GM19463 (cell line): ENCODE data around the gene ECI2.

ENCODE experiments used
- ATAC-seq: cut with Tn5 transposase; IDR thresholded peaks from one replicate; pipeline ENCODE4 v1.9.1; 2021; ENCODE audit warnings: mild to moderate bottlenecking, moderate library complexity; ENCODE audit not compliant: unreplicated experiment

ECI2 gene, protein sequence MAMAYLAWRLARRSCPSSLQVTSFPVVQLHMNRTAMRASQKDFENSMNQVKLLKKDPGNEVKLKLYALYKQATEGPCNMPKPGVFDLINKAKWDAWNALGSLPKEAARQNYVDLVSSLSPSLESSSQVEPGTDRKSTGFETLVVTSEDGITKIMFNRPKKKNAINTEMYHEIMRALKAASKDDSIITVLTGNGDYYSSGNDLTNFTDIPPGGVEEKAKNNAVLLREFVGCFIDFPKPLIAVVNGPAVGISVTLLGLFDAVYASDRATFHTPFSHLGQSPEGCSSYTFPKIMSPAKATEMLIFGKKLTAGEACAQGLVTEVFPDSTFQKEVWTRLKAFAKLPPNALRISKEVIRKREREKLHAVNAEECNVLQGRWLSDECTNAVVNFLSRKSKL

DNA sequence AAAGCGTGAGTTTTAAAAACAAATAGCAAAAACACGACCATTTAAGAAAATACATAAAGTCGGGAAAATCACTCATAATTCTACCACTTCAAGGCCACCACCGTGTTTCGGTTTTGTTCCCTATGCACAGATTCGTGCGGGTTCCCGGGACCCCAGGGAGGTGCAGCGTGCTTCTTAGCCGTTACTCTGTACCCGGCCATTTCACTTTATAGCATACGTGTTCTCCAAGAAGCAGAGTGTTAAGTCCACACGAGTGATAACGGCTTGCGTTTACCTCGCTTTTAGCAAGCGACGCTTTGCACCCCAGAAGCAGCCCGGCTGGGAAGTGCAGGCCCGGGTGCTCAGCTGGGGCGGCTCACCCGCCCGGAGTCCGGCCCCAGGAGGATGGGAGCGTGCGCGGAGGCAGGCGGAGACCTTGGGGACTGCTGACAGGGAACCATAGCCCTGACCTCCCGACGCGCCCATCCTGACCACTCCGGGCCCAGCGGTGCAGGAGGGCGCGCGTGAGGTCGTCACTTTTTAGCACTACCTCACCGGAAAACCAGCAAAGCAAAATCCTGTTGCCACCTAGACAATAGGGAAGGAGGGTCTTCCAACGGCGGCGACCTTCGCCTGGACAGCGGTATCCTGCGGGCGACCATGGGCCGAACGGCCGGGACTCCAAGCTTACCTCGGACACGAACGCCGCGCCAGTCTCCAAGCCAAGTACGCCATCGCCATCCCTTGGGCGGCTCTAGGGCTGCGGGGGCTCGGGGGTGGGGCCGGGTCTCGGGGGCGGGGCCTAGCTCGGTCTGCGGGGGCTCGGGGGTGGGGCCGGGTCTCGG is at the start of gene ECI2:
ECI2 (minus strand) TSS at position 735 of the 824 bp plus-strand sequence; CDS start at position 720, 15 bp downstream.
- peak; percentile 41 for ATAC-seq

DNA sequence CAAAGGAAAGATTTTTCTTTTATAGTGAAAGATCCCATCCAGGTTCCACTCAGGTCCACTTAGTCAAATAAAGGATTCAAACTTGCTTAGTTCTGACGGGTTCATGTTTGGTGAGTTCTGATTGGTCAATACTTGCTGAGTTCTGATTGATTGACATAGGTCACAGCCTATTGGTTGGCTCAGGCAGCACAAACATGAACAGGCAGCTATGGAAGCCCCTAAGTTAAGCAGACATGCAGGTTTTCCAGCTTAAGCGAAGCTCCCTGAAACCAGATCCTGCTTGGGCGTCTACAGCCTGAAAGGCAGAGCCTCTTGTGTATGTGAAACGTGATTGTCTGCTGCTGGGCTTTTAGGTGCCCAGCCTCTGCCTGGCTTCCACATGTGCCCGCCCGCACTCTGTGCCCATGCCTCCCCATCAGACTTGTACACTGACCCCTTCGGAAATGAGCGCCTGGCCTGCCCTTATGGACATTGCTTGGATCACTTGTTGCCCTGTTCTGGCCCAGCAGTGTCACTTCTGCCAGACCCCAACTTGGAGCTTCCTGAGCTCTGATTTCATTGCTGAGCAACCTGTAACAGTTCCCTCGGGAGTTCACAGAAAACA is 45.4 kb upstream of the ECI2 start:
- no peak for ATAC-seq

DNA sequence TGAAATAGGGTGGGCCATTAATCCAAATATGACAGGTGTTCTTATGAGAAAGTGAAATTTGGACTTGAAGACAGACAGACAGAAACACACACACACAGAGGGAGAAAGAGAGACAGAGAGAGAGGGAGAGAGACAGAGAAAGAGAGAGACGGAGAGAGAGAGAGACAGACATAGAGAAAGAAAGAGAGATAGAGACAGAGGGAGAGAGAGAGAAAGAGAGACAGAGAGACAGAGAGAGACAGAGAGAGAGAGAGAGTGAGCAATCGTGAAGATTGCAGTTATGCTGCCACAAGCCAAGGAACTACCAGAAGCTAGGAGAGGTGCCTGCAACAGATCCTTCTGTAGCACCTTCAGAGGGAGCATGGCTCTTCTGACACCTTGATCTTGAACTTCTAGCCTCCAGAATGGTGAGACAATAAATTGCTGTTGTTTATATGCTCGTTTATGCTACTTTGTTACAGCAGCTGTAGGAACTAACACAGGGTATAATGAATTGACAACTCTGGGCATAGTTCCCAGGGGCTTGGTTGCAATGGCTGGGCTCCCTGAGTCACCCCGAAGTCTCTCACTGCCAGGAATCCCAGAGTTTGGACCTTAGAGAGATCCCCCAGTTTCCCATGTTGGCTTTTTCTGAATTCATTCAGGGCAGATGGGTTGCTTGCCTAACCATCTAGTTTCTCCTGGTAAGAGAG is 44.7 kb upstream of the ECI2 start:
- no peak for ATAC-seq

DNA sequence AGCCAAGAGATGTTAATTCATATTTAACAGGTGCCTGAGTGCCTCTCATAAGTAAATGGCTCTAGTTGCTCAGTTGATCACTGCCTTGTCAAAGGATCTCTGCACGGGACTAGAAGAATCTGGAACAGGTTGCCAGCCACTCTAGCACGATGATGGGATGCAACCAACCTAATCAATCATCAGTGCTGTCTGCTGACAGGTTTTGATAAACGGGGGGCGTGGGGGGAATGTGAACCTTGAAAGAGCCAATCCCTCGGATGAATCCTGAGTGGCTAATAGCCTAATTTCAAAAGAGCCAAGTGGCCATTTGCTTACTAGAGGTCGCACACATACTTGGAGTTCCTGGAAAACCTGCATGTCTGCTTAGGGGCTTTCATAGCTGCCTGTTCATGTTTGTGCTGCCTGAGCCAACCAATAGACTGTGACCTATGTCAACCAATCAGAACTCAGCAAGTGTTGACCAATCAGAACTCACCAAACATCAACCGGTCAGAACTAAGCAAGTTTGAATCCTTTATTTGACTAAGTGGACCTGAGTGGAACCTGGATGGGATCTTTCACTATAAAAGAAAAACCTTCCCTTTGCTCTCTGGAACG is 43.5 kb upstream of the ECI2 start:
- ATAC-seq: no peak

DNA sequence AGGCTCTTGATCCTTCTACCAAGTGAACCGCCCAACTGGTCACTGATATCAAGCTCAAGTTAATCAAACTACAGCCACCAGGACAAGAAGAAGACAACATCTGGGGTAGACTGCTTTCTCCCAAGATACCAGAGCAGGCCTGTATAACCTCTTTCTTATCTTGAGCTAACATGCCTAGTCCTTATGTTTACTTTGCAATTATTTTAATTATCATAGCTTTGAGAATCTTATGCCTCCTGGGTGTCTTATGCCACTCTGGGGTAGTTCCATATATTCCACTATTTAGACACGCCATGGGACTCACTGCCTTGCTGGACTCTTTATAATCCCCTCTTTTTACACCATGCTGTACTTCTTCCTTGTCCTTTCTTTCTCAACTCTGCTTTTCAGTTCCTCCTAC is 41.5 kb upstream of the ECI2 start:
- no peak for ATAC-seq

DNA sequence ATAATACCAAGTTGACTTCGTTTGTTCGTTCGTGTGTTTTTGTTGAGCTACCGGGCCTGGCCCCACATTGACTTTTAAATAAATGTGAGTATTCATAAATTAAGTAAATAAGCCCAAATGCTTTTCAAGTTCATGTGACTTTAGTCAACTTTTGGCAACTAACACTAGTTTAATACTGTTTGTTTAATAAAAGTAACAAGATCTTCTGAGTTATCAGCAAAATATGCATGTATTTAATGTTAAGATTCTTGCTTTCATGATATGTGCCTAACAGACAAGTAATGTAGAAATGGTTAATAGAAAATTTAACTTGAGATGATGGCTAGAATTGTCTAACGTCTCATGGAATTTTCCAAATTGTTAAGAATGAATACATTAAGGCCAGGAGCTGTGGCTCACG is 38.7 kb upstream of the ECI2 start:
- ATAC-seq: no peak

DNA sequence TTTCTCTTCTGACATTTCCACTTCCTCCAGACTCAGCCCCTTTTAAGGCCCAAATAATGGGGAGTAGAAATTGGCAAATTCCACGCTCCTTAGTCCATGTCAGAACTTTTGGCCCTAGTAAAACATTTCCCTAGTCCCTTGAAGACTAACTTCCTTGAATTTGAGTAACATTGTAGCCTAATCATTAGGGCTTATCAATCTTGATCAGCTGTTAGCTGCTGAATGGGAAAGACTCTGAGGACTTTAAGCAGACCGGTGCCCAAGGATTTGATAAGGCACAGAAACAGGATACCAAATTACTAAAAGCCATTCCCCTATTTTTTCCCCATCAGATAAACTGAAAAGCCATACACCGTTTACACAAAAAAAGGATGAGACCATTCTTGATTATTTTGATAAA is 37.0 kb upstream of the ECI2 start:
- no peak for ATAC-seq

DNA sequence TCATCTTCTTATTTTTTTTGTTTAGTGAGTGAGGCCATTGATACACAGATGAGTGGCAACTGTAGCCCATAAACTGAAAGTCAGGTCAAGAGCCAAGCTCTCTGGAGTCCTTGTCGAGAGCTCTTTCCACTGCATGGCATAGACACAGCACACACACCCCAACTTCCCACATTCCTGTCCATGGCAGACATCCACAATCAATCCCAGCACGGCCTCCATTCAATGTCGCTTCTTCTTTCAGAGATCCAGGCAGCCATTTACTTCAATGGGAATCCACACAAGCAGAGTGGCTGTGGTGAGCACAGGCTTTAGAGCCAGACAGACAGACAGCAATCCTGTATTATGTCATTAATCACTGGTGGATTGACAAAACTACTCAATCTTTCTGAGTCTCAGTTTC is 34.9 kb upstream of the ECI2 start:
- no peak for ATAC-seq

DNA sequence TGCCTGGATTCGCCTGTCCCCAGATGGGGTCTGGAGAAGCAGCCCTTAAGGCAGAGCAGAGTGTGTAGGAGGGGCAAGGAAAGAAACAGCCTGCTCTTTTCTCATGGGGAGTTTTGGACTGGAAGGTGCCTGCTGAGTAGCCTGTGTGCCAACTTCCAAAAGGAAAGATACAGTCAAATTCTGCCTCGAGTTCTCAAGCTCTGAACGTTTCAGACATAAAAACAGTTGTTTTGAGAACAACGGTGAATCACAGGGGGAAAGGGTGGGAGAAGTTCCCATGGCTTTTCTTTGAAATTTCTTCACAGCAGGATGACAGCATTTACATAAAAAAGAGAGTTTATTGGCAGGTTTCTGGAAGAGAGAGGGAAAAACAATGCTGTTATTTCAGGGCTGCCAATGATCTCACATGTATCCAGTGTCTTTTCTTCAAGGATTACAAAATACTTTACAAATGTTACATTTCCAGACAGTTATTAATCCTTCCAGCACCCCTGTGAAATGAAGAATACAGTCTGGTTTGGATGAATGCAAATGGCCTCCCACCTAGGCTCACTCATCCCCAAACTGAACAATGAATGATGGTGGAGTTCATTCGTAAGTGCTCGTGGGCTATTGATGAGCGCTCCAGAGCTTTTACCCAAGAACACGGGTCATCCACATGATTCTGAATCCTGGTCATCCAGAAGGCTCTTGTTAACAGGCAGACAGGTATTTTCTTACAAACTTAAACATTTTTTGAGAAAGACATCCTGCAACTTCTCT is 33.8 kb upstream of the ECI2 start:
- ATAC-seq: no peak

DNA sequence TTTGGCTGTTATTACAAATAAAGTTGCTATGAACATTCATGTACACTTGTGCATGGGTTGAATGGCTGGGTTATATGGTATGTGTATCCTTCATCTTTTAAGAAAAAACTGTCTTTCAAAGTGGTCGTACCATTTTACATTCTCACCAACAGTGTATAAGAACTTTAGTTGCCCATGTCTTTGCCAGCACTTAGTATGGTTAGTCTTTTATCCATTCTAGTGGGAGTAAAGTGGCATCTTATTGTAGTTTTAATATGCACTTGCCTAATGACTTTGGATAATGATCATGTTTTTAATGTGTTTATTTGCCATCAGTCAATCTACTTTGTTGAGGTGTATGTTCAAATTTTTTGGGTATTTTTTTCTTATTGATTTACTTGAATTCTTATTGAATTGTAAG is 32.5 kb upstream of the ECI2 start:
- no peak for ATAC-seq

DNA sequence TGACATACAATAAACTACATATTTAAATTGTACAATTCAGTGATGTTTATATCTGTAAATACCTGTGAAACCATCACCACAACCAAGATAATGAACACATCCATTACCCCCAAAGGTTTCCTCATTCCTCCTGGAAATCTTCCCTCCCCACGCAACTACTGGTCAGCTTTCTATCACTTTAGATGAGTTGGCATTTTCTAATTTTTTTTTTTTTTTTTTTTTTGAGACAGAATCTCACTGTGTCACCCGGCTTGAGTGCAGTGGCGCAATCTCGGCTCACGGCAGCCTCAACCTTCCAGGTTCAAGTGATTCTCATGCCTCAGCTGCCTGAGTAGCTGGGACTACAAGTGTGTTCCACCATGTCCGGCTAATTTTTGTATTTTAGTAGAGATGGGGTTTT is 31.7 kb upstream of the ECI2 start:
- no peak for ATAC-seq

DNA sequence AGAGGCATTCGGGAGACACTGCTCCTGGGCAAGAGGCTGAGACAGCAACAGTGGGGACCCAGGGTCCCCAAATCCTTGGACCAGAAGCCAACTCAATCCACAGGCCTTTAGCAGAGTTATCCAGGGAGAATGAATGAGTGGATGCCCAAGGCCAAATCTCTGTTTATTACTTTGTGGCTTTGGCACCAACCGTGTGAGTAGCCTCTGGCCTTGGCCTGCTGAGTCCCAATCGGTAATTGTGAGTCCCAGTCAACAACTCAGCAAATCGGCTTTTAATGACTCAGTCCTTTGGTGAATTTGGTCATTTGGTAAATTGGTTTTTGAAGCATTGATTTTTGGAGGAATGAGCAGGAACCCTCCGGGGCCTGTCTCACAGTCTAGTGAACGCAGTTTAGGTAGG is 29.1 kb upstream of the ECI2 start:
- no peak for ATAC-seq

DNA sequence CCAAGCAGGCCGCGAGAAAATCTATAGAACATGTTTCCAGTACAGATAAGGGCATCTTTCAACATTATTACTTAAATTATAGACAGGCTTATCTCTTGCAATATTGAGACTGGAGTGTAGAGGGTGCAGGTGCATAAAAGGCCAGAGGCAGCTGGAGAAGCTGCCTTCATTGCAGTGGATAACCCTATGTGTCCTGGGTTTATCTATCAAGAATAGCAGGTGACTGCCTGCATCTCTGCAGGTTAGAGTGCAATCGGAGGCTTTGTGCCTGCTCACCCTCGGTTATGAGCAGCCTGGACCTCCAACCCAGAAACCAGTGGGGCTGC is 28.7 kb upstream of the ECI2 start:
- ATAC-seq: no peak

DNA sequence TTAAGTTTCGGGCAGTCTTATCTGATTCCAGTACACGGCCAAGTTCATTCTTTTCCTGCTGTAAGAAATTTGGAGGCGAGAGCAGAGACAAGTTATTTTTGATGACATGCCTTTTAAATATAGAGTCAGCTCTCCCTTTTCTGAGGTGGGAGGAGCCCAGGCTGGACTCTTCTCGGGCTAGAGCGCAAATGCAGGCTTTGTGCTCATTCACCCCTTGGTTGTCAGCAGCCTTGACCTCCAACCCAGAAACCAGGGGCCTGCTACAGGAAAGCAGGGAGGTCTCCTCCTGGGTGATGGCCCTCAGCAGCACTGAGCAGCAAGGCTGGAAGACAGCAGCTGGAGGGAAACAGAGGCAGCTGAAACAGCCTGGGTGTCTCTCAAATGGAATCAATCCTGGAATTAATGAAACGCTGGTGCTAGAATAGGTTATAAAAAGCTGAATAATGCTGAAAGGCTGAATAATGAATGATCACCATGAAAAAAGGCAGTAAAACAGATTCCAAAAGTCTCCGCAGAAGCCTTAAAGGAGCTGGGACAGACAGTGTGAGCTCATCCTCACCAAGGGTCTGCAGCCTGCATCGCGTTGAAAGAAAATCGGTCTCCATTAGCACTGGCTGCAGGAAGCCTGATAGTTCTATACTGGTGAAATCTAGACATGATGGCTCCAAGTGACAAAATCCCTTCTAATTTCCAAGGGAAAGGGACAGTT is 28.2 kb upstream of the ECI2 start:
- ATAC-seq: no peak

DNA sequence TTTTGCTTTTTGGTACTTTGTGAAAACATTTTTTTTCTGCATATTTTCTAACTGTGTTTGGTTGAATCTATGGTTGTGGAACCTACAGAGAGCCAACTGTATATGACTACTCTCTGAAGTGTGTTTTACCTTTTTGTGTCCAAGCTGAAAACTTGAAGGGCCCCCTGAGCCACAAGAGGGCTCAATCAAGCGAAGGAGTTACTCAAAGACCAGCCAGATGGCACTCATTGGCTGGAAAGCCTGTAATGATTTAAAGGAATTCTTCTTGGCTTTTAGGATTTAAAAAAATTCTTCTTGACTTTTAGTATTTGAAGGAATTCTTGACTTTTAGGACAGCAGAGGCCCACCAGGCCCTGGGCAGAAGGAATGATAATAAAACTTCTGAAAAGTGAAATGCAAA is 27.0 kb upstream of the ECI2 start:
- ATAC-seq: no peak

DNA sequence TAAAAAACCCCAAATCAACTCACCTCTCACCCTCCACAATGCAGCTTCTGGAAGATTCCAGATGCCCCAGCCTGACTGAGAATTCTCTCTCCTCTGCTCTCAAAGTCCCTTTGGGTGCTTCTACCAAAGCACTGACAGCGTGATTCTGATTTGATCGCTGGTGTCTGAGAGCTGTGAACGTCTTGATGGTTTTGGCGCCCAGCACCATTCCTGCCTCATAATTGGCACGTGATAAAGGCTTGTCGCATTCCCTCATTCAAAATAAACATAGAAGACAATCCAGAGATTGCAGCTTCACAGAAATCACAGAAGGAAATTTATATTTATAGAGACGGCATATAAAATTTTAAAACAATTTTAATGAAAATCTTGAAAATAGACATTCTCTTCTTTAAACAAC is 24.1 kb upstream of the ECI2 start:
- ATAC-seq: no peak

DNA sequence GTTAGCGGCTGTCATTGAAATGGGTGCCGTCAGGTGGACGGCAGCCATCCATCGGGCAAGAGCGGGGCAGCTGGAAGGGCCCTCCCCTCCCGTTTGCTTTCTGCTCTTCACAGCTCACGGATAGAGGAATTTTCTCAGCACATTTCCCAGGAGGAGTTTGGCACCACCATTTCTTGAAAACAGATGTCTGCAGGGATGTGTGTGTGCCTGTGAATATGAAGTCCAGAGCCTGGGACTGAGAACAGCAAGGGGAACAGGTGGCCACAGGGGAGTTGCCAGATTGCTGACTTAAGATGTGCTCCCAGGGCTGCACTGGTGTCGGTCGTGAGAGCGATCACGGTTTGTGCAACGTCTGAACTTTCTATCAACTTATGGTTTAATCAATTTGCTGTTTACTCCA is 22.1 kb upstream of the ECI2 start:
- no peak for ATAC-seq

DNA sequence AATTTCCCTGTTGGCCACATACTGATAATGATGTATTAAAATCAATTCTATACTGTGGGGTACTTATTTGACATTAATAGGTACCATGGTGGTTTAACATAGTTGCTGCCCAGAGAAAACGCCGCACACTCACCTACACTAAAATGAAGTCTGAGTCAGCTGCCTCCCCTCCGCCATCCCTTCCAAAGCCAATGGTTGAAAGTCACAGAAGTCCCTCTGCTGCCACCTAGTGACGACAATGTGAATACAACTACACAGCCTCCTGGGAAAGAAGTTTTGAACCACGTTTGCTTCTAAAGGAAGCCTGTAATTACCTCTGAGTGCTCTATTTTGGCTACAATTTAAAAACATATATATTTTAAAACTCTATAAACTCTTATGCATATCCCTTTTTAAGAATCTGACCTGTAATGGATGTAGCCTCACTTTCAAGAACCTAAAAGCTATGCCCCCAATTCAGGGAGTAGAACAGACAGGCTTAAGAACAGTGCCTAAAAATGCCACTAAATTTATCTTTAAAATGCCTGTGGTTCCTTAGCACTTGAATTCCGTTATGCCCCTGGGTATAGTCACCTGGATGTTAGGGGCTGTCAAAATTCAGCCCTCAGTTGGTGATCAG is 20.6 kb upstream of the ECI2 start:
- peak; percentile 78 for ATAC-seq

DNA sequence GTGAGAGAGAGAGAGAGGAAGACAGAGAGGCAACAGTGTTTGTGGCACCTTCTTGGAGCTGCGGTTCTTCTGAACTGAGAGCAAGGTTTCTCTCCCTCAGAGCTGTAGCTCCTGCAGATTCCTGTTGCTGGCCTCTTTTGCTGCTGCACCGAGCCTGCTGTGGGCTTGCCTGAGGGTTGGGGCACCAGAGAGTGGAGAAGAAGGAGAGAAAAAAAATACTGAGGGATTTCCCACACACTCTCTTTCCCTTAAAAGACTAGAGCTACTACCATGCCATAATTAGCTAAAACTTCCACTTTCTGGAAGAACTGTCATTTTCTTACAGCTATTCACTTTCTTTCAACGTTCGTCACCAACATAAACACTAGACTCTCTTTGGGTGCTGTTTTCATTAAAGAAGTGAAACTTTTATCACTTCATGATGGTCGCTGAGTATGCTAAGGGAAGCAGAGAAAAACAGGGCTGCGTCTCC is 18.2 kb upstream of the ECI2 start:
- ATAC-seq: no peak
